ENCODE data around the gene HAS3.

DNA sequence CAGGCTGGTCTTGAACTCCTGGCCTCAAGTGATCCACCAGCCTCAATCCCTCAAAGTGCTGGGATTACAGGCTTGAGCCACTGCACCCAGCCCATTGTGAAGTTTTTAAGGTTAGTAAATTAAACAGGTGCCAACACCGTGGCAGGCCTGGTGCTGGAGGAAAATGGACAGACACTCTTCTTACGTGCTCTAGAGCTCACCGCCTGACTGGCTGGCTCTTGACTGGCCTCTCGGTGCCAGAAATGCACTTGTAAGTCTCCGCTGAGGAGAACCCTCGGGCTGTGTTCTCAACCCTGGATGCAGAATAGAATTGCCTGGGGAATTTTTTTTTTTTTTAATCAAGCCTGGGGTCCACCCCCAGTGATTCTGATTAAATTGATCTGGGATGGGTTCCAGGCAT lies 10.3 kb upstream of the HAS3 start:
- TF ChIP-seq, protein P1, sequence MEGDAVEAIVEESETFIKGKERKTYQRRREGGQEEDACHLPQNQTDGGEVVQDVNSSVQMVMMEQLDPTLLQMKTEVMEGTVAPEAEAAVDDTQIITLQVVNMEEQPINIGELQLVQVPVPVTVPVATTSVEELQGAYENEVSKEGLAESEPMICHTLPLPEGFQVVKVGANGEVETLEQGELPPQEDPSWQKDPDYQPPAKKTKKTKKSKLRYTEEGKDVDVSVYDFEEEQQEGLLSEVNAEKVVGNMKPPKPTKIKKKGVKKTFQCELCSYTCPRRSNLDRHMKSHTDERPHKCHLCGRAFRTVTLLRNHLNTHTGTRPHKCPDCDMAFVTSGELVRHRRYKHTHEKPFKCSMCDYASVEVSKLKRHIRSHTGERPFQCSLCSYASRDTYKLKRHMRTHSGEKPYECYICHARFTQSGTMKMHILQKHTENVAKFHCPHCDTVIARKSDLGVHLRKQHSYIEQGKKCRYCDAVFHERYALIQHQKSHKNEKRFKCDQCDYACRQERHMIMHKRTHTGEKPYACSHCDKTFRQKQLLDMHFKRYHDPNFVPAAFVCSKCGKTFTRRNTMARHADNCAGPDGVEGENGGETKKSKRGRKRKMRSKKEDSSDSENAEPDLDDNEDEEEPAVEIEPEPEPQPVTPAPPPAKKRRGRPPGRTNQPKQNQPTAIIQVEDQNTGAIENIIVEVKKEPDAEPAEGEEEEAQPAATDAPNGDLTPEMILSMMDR (IDR thresholded peaks at IDR 0.05), result no peak
- TF ChIP-seq RFX5 (IDR thresholded peaks at IDR 0.05; ENCODE audit: low read length) (no peak), MEF2A (IDR thresholded peaks at IDR 0.05; ENCODE audit: borderline replicate concordance, low read depth) (no peak), YY1 (IDR thresholded peaks at IDR 0.05; ENCODE audit: low read depth) (no peak), SMC3 (IDR thresholded peaks at IDR 0.05; ENCODE audit: low read depth, low read length) (no peak), RAD21 (IDR thresholded peaks at IDR 0.05; ENCODE audit: low read length) (no peak)
- TF ChIP-seq, protein P2, sequence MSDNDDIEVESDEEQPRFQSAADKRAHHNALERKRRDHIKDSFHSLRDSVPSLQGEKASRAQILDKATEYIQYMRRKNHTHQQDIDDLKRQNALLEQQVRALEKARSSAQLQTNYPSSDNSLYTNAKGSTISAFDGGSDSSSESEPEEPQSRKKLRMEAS (IDR thresholded peaks at IDR 0.05; ENCODE audit: low read depth), result no peak
- TF ChIP-seq, protein P3, sequence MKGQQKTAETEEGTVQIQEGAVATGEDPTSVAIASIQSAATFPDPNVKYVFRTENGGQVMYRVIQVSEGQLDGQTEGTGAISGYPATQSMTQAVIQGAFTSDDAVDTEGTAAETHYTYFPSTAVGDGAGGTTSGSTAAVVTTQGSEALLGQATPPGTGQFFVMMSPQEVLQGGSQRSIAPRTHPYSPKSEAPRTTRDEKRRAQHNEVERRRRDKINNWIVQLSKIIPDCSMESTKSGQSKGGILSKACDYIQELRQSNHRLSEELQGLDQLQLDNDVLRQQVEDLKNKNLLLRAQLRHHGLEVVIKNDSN (IDR thresholded peaks at IDR 0.05; ENCODE audit: borderline replicate concordance, low read depth), result no peak
- TF ChIP-seq, protein P4, sequence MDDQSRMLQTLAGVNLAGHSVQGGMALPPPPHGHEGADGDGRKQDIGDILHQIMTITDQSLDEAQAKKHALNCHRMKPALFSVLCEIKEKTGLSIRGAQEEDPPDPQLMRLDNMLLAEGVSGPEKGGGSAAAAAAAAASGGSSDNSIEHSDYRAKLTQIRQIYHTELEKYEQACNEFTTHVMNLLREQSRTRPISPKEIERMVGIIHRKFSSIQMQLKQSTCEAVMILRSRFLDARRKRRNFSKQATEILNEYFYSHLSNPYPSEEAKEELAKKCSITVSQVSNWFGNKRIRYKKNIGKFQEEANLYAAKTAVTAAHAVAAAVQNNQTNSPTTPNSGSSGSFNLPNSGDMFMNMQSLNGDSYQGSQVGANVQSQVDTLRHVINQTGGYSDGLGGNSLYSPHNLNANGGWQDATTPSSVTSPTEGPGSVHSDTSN (IDR thresholded peaks at IDR 0.05), result no peak
- TF ChIP-seq, protein P5, sequence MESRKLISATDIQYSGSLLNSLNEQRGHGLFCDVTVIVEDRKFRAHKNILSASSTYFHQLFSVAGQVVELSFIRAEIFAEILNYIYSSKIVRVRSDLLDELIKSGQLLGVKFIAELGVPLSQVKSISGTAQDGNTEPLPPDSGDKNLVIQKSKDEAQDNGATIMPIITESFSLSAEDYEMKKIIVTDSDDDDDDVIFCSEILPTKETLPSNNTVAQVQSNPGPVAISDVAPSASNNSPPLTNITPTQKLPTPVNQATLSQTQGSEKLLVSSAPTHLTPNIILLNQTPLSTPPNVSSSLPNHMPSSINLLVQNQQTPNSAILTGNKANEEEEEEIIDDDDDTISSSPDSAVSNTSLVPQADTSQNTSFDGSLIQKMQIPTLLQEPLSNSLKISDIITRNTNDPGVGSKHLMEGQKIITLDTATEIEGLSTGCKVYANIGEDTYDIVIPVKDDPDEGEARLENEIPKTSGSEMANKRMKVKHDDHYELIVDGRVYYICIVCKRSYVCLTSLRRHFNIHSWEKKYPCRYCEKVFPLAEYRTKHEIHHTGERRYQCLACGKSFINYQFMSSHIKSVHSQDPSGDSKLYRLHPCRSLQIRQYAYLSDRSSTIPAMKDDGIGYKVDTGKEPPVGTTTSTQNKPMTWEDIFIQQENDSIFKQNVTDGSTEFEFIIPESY (IDR thresholded peaks at IDR 0.05; ENCODE audit: borderline replicate concordance, low read depth), result no peak
